T-helper 22 cell (primary cell): Measurements from ENCODE around the gene C10orf105.
A peak's percentile ranks its signal among the peaks of the same experiment; 100 is the strongest.

Experiments used
- DNase-seq: peaks from one replicate; pipeline ENCODE4 v3.0.0-alpha.2; 2020; ENCODE audit warnings: low read depth

Gene C10orf105, protein sequence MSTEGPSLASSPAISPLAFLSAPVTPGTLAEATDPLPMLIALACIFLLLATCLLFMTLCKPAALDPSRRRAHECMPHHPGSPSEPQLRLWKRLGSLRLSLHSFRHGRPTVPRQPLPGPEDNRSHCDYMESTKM

DNA sequence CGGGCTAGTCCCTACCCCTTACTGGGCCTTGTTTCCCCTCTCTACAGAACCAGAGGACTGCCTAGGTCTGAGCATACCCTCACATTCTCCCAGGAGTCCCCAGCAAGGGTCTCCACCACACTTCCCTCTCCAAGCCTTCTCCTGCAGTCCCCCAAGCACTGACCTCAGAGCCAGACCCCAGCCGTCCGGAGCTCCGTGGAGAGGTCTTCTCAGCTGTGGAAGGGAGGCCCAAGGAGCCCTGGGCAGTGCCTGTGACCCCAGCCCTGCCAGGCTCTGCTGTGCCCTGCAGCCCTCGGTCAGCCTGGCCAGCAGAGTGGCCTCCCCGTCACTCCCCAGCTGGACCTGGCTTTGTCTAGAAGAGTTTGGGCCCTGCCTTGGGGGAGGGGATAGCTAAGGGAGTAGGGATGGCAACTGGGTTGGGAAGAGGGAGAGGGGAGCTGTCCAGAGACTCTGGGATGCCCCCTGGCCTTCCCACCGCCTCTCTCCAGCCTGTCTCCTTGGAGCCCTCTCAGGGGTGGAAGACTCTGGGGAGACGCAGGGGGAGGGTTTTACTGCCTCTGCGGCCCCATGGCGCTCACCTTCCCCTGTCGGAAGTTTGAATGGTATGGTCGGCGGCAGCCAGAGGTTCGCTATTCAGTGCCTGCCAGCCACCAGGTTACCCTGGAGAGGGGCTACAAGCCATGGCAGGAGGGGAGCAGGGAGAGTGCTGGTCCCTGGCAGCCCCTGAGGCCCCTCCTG, at the start of gene C10orf105:
C10orf105 (minus strand) TSS at position 315 of the 738 bp plus-strand sequence. CDS start 3,441 bp downstream, outside the sequence.
- no peak for DNase-seq

- no peak for DNase-seq
Observed at GRCh38 chr10:71767420-71768035, 48.0 kb upstream of the C10orf105 start.

DNA sequence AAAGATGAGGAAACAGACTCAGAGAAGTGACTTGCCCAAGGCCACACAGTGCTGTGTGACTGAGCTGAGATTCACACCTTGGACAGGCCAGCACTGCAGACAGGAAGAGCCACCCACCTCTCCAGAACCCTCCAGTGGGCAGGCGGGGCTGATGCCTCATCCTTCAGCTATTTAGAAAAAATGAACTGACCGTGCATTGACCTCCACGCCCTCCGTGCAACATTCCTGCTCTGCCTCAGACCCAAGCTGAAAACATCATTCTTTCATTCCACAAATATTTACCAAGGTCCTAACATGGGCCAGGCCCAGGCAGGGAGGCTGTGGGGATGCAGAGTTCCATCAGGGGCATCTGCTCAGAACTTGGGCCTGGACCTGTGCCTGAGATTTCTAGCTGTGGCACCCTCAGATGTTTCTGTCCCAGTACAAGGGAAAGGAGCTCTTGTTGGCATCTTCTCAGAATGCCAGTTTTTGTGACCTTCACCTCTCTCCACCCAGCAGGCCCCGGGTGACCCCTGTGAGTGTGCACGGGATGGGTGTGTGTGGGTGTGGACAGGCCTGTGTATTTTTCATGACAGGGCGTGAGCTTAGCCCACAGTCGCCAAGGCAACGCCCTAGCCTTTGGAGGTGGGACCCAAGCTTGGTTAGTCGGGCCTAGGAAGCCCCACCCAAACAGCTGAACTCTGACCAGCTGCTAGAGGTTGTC, 47.3 kb upstream of the C10orf105 start:
- DNase-seq: no peak

DNA sequence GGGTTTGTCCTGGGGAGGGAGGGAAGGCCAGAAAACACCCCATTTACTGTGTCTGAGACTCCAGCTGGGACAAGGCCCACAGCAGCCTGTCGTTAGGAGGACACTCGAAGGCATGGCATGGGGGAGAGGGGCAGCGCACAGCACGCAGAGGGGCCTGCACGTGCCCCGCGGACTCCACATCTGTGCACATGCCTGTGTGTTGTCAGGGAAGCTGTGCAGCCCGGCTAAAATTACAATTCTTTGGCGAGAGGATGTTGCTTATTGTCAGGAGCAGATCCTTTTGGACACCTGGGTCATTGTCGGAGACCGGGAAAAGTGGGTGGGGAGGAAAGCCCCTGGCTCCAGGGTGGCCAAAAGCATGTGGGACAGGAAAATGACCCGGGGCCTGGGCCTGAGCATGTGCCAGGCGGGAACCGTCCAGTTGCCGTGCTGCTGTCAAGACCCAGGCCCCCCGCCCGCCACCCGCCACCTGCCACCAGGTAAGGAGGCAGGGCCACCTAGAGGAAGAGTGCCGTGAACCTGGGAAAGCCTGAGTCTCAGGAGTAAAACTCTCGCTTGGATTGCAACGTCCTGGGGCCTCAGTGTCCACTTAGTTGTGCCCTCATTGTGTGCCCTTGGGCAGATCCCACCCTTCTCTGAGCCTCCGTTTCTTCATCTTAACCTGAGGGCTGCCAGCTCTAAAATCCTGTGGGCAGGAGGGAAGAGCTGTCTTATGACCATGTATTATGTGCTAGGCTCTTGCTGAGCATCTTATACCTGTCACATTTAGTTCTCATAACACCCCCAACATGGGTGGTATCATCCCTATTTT, 46.5 kb upstream of the C10orf105 start:
- DNase-seq: no peak

- DNase-seq: no peak
Observed at GRCh38 chr10:71765176-71765904, 45.8 kb upstream of the C10orf105 start.

DNA sequence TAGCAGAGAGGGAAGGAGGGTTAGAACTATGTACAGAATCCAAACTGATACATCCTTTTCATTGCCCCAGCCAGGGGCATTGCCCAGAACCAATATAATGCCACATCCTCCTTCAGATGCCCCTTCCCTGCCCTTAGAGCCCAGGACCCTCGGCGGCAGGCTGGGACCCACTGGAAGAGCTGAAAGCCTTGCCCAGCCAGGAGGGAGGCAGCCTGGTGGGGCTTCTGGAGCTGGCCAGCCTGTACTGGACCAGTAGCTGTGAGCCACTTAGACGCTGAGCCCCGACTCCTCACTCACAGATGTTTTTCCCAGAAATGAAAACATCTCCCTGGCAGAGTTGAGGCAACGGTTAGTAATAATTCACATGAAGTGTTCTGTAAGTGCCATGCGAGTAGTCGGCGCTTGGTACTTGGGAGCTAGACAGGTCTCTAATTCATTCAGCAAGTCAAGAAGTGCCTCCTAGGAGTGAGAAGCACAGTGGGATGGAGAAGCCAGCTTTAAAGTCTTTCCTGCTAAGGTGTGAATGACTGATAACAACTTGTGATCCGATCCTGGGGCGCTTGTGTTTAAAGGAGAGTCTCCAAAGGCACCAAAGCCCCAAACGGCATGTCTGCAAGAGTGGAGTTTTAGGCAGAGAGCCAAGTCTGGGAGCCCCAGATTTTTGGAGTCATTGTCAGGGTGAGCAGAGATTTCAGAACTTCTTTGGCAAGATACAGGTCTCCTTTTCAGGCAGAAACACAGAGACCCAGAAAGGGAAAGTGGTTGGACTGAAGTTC, 44.0 kb upstream of the C10orf105 start:
- no peak for DNase-seq

GRCh38 chr10:71762324-71762723, 42.7 kb upstream of the C10orf105 start:
- DNase-seq: no peak

DNA sequence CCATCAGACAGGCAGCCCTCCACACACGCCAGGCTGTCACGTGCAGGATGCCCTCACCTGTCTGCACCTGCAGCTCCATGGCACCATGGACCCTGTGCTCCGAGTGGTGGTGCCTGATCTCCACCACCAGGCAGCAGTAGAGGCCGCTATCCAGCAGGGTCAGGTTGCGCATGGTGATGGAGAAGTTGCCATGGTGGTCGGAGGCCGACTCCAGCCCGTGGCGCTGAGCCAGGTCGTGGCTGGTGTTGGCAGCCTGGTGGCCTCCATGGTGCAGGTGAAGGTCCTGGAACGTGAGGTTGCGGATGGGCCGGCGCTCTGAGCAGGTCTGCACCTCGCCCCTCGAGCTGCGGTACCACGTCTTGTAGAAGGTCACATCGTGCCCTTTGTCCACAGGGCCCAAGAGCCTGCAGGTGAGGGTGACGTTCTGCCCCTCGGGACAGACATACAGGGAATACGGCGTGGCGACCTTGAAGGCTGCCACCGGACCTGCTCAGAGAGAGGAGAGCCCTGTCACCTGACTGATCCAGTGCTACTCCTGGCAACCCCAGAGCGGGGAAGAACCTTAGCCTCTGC, 42.0 kb upstream of the C10orf105 start:
- no peak for DNase-seq

DNA sequence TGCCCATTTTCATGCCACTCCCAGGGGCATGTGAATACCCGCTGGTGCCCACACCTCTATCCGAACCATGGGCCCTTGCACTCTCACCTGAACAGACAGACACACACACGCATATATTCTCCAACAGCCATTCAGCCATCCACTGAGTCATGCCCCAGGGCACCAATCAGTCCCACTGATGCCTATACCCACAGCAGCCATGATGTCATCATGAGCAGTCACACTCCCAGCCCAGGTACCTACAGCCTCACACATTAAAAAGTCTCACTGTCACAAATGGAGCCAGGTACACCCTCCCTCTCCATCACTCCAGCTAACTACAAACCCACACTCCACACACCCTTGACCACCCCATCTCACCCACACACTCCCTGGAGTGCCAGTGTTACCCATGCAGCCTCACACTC, 41.5 kb upstream of the C10orf105 start:
- DNase-seq: peak; percentile 19

DNA sequence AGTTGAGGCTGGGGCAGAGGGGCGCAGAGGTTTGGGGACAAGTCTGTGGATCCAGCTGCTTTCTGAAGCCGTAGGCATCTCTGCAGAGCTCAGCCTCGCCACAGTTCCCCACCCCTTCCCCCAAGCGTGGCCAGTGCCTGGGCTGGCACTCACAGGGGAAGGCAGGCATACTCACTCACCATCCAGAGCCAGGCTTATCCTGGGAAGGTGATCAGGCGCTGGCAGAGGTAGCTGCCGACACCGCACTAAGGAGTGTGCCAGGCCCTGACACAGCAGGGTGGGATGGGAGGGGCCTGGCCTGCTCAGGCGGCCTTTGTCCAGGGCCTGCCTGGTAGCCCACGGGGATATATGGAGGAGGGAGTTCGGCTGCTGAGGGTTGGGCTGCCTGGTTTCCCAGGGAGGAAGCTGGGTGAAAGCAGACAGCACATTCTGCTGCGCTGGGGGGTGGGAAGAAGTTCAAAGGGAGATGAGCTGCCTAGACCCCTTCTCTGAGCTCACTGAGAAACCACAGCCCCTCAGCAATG, 37.9 kb upstream of the C10orf105 start:
- DNase-seq: no peak

GRCh38 chr10:71756311-71757191, 37.0 kb upstream of the C10orf105 start:
- DNase-seq: no peak

- DNase-seq: no peak
Observed at GRCh38 chr10:71755179-71755879, 35.8 kb upstream of the C10orf105 start.

GRCh38 chr10:71754562-71754961, 35.0 kb upstream of the C10orf105 start:
- no peak for DNase-seq

- no peak for DNase-seq
Observed at GRCh38 chr10:71753960-71754505, 34.5 kb upstream of the C10orf105 start.

GRCh38 chr10:71753091-71753959, 33.7 kb upstream of the C10orf105 start:
- no peak for DNase-seq

DNA sequence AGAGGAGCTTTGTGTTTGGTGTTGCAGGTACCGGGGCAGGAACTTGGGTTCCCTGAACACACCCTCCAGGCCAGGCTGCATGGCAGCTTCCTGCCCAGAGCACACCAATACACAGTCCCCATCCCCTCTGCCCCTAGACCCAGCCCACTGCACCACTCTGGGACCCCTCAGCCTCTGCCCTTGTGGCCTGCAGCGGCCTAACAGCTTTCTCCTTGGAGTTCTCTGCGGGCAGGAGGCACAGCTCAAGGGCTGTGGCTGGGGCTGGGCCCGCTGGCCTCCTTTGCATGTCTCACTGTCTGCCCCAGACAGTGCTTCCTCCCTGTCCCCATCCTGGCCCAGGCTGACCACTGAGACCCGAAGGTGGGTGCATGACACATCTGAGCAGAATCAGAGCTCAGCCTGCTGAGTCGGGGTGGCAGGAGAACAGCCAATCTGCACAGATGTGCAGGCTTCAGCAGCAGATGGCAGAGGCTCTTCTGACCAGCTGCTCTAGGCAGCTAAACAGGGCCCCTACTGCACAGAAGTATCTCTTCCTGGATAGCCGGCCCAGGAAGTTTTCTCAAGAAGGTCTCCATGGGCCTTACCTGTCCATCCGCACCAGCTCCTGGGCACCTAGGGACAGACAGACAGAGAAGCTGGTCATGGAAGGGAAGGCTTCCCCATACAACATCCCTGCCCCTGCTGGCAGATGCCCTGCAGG, 33.0 kb upstream of the C10orf105 start:
- DNase-seq: no peak
